ENCODE measurements around the gene SLC9C2.
"Not testable (repeated sequence)": the region's sequence is repeated elsewhere in the genome, so short reads cannot be mapped to it uniquely, and the experiment has no call there.

Gene SLC9C2, protein sequence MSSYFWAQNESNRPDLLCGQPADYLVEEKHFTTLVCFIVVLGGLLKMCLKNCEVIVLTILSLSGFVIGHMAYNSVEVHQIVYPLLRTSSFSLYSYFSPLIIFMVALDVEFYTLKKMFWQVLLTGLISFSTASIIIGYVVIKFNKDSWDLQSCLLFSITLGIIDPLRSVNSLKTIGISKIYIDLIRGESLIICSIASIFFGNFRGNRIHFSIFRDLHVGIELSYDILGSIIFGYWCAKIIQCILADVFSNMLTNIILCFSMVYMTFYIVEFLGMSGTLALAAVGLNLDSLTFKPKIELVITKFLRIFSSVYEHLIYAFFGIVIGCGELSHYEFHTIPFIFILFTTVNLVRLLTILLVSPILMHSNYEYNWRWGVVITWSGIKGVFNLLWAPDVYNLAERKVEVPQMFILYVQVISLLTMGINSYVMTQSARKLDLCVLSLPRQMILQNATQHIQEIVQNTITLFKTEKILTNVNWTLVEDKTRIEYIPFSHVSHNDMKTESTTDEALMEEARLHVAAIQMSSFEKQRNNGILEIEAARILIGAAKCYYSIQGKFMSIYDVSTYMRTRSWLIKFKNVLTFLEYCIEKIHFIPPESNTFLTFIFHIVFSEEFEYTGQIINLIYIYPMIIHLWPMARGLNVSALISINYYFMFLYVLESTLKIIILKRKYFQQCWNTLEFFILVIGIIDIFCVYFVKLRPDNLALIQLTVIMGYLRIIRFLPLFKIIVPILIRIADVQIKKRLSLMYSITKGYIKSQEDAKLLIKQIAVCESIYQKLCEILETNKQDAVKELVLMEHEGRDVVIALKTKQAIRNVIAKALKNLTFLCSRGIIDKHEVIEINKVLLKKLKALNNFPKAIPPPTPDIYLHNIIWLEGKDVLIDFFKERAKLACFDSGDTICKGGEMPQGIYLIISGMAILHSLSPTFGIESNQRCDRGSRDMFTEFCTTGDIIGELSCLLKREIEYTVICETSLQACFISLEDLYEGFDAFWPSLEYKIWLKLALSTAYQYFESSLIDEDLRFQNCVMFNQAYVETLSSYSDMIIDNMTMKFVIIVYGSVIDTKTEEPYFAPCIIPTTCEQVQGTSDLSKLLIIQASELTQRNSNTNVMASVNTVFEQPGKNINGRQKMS

DNA sequence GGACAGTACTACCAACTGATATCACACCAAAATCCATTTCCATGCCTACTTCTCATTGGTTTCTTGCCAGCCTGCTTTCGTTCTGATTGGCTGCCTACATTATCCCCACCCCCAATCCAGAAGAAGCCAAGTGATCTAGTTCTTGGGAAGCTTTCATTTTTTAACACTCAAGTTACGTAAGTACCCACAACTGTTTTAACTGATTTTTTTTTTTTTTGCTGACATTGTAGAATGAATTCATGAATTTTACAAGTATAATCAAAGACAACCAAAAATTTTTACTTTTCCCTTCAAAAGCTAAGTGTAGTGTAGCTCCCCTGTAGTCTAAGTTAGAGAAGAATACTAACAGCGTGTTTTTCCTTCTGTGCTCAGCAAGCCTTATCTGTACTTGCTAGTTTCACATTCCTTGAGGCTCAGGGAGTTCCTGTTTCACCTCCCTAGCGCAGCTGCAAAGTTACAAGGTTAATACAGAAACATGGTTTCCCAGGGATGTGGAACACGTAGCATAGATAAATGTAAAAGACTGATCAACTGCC is at the start of gene SLC9C2:
TSS of gene SLC9C2 (minus strand) at position 17 of the 536 bp plus-strand sequence. CDS start 1,296 bp downstream, outside the sequence.
- no peaks in the 10 kb centered on the region for H3K27me3 ChIP-seq (ENCODE audit: insufficient read depth, poor library complexity, severe bottlenecking)
- no peak for DNase-seq (ENCODE audit: low spot score)
- H3K4me3 ChIP-seq (ENCODE audit: severe bottlenecking): no peak within 1 kb of the TSS
- H3K36me3 ChIP-seq (ENCODE audit: low read depth): no peaks in the 10 kb centered on the region
- TF ChIP-seq, protein P1, sequence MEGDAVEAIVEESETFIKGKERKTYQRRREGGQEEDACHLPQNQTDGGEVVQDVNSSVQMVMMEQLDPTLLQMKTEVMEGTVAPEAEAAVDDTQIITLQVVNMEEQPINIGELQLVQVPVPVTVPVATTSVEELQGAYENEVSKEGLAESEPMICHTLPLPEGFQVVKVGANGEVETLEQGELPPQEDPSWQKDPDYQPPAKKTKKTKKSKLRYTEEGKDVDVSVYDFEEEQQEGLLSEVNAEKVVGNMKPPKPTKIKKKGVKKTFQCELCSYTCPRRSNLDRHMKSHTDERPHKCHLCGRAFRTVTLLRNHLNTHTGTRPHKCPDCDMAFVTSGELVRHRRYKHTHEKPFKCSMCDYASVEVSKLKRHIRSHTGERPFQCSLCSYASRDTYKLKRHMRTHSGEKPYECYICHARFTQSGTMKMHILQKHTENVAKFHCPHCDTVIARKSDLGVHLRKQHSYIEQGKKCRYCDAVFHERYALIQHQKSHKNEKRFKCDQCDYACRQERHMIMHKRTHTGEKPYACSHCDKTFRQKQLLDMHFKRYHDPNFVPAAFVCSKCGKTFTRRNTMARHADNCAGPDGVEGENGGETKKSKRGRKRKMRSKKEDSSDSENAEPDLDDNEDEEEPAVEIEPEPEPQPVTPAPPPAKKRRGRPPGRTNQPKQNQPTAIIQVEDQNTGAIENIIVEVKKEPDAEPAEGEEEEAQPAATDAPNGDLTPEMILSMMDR (IDR thresholded peaks at IDR 0.05; ENCODE audit: poor library complexity, severe bottlenecking): no peak
- ATAC-seq (ENCODE audit: low read depth): no peak
- H3K27ac ChIP-seq (ENCODE audit: poor library complexity, severe bottlenecking): no peak within 1 kb of the TSS
- no peaks in the 10 kb centered on the region for H3K4me1 ChIP-seq (ENCODE audit: insufficient read depth, poor library complexity, severe bottlenecking)
- H3K9me3 ChIP-seq (ENCODE audit: severe bottlenecking): no peaks in the 10 kb centered on the region

DNA sequence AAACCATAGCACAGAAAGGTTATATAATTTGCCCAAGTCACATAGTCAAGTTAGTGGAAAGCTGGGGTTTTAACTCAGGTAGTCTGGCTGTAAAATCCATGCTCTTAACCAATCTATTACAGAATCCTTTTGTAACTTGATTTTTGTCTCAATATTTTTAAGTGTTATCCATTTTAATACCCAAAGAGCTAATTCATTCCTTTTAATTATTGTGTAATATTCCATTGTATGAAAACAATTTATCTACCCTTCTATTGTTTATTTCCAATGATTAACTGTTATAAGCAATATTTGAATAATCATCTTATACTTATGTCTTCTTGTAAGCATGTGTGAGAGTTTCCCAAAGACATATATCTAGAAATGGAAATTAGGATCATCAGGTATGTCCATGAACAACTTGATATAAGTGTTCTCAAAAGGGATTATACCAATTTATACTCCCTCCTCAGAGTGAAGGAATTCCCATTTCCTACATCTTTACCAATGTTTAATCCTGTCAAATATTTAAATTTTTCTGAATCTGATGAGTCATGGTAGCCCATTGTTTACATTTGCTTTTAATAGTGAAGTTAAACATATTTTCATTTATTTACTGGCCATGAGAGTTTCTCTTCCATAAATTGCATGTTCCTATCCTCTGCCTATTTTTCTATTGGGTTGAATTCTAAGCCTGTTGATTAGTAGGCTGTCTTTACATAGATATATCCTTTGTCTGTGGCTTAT is 46.2 kb upstream of the SLC9C2 start:
- ATAC-seq (ENCODE audit: low read depth) (no peak), DNase-seq (ENCODE audit: low spot score) (no peak)
- H3K27me3 ChIP-seq (ENCODE audit: insufficient read depth, poor library complexity, severe bottlenecking): no peaks in the 10 kb centered on the region
- no peaks in the 10 kb centered on the region for H3K4me1 ChIP-seq (ENCODE audit: insufficient read depth, poor library complexity, severe bottlenecking)
- no peak overlapping the region for H3K4me3 ChIP-seq (ENCODE audit: severe bottlenecking)
- H3K36me3 ChIP-seq (ENCODE audit: low read depth): no peaks in the 10 kb centered on the region
- TF ChIP-seq, protein P1 (IDR thresholded peaks at IDR 0.05; ENCODE audit: poor library complexity, severe bottlenecking): no peak
- no peaks in the 10 kb centered on the region for H3K9me3 ChIP-seq (ENCODE audit: severe bottlenecking)
- no peak overlapping the region for H3K27ac ChIP-seq (ENCODE audit: poor library complexity, severe bottlenecking)

DNA sequence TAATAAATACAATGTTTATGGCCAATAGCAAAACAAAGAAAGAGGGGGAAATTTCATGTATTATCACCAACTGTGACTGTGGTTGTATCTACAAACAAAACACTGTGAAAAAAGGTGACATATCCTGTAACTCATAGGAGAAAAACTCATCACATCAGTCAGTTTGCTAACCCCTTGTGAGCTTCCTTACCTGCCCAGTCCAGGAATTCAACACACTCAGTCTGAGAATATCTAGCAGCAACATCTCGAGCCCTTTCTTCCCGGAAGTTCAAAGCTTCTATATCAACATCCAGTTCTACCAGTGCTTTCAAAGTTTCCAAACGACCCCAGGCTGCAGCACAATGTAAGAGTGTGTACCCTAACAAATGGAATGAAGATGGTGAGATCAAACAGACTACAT is 43.8 kb upstream of the SLC9C2 start:
- Histone ChIP-seq H3K4me3 (ENCODE audit: severe bottlenecking) (no peak overlapping the region), H3K27me3 (ENCODE audit: insufficient read depth, poor library complexity, severe bottlenecking) (no peaks in the 10 kb centered on the region)
- no peak for ATAC-seq (ENCODE audit: low read depth)

DNA sequence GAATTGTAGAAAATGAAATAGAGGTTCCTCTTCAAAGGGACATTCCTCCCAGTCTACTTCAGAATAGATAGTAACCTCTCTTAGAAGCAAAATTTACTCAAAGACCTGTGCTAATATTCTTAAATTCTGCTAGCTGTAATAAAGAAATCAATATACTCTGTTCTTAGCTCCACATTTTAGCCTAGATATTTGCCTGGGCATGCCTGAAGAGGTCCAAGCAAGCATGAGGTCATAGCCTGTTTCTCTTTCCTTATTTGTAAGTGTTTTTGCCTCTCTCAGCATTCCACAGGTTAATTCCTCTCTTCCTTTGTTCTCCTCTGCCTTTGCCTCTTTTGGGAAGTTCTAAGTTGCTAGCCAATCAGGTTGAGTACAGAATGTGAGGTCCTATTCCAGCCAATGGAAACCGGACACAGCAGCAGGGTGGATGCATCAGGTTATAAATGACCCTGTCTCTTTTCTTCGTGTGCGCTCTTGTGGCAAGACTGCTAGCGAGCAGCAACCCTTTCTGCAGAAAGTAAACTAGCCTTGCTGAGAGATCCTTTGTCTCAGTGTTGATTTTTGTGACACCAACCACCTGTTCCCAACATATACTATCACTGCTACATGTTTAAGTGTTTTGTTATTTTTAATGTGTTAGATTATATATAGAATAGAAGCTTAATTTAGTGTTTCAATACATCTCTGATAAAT is 39.7 kb upstream of the SLC9C2 start:
- not testable (repeated sequence) for H3K36me3 ChIP-seq (ENCODE audit: low read depth); DNase-seq (ENCODE audit: low spot score); H3K9me3 ChIP-seq (ENCODE audit: severe bottlenecking); H3K4me1 ChIP-seq (ENCODE audit: insufficient read depth, poor library complexity, severe bottlenecking); H3K4me3 ChIP-seq (ENCODE audit: severe bottlenecking); H3K27me3 ChIP-seq (ENCODE audit: insufficient read depth, poor library complexity, severe bottlenecking)
- peak overlapping the region; percentile 12 for H3K27ac ChIP-seq (ENCODE audit: poor library complexity, severe bottlenecking)
- 0 out of 3 replicates have a peak, but pooled peaks have one; percentile 51 for ATAC-seq (ENCODE audit: low read depth)

More for the DNA sequence above, 43.8 kb upstream of the SLC9C2 start:
- H3K36me3 ChIP-seq (ENCODE audit: low read depth): no peaks in the 10 kb centered on the region
- H3K4me1 ChIP-seq (ENCODE audit: insufficient read depth, poor library complexity, severe bottlenecking): peaks cover 9% of the 10 kb centered on the region
- no peak for DNase-seq (ENCODE audit: low spot score)
- H3K27ac ChIP-seq (ENCODE audit: poor library complexity, severe bottlenecking): no peak overlapping the region
- H3K9me3 ChIP-seq (ENCODE audit: severe bottlenecking): no peaks in the 10 kb centered on the region
- TF ChIP-seq, protein P1 (IDR thresholded peaks at IDR 0.05; ENCODE audit: poor library complexity, severe bottlenecking): no peak
